Neural cell (in vitro differentiated cells): ENCODE data around the gene RNF144A. TPM values are rescaled to one million over a fixed set of nuclear protein-coding genes. Genes with fewer than 3 reads are reported as not detected.

ENCODE experiments used
- H2AFZ ChIP-seq: fragments of 200-600, 300-800 bp; sonication (generic), shearing (Covaris generic); 2 replicates; pipeline ENCODE4 v1.6.0; 2014; ENCODE audit warnings: low read depth, mild to moderate bottlenecking, antibody characterized with exemption, low read length, moderate library complexity
- H3F3A ChIP-seq: fragments of 200-600 bp; shearing (Covaris generic); 2 replicates; pipeline ENCODE4 v1.6.1; 2016; ENCODE audit warnings: mild to moderate bottlenecking, moderate library complexity, mixed read lengths, antibody characterized with exemption, low read length; ENCODE audit not compliant: insufficient read depth, poor library complexity, severe bottlenecking
- H3K27ac ChIP-seq: fragments of 200-600, 300-800 bp; sonication (generic), shearing (Covaris generic); 2 replicates; pipeline ENCODE4 v1.5.1; 2014; ENCODE audit warnings: mild to moderate bottlenecking, low read length, moderate library complexity
- H3K27me3 ChIP-seq: fragments of 300-800, 200-600 bp; sonication (generic), shearing (Covaris generic); 2 replicates; pipeline ENCODE4 v1.6.0; 2014; ENCODE audit warnings: mild to moderate bottlenecking, low read depth, low read length, moderate library complexity; ENCODE audit not compliant: insufficient read depth
- H3K36me3 ChIP-seq: fragments of 300-800, 200-600 bp; sonication (generic), shearing (Covaris generic); 2 replicates; pipeline ENCODE4 v1.5.1; 2014; ENCODE audit warnings: mild to moderate bottlenecking, antibody characterized with exemption, low read length, moderate library complexity; ENCODE audit not compliant: insufficient read depth
- H3K4me2 ChIP-seq: fragments of 300-800, 200-600 bp; sonication (generic), shearing (Covaris generic); 2 replicates; pipeline ENCODE4 v1.6.0; 2014; ENCODE audit warnings: mild to moderate bottlenecking, low read length
- H3K4me3 ChIP-seq: fragments of 300-800, 200-600 bp; sonication (generic), shearing (Covaris generic); 2 replicates; pipeline ENCODE4 v1.5.1; 2014; ENCODE audit warnings: mild to moderate bottlenecking, low read length, moderate library complexity
- H3K79me2 ChIP-seq: fragments of 200-600 bp; shearing (Covaris generic); replicated peaks from 2 replicates; pipeline ENCODE4 v1.6.0; 2014; ENCODE audit warnings: mild to moderate bottlenecking, low read length, moderate library complexity; ENCODE audit not compliant: insufficient read depth
- H3K9ac ChIP-seq: fragments of 300-800, 200-600 bp; sonication (generic), shearing (Covaris generic); 2 replicates; pipeline ENCODE4 v1.6.1; 2016; ENCODE audit warnings: mild to moderate bottlenecking, low read length, mixed read lengths
- H3K9me2 ChIP-seq: fragments of 200-600 bp; shearing (Covaris generic); 2 replicates; pipeline ENCODE4 v1.6.1; 2016; ENCODE audit warnings: mild to moderate bottlenecking, low read length, mixed read lengths; ENCODE audit not compliant: insufficient read depth
- H3K9me3 ChIP-seq: fragments of 200-600, 300-800 bp; sonication (generic), shearing (Covaris generic); 2 replicates; pipeline ENCODE4 v1.6.1; 2016; ENCODE audit warnings: mild to moderate bottlenecking, mixed run types, low read length, moderate library complexity, mixed read lengths
- H4K20me1 ChIP-seq: fragments of 200-600 bp; shearing (Covaris generic); 2 replicates; pipeline ENCODE4 v1.6.1; 2016; ENCODE audit warnings: mild to moderate bottlenecking, mixed run types; ENCODE audit not compliant: insufficient read depth
- EP300 ChIP-seq: fragments of 450-650 bp; conservative IDR thresholded peaks from 2 replicates; pipeline ENCODE4 v1.6.1; 2014; ENCODE audit warnings: antibody characterized with exemption, mild to moderate bottlenecking, moderate library complexity; ENCODE audit not compliant: poor library complexity, severe bottlenecking
- EZH2 ChIP-seq: fragments of 200-600, 300-800 bp; shearing (Covaris generic), sonication (generic); IDR thresholded peaks from 2 replicates; pipeline ENCODE4 v1.6.1; 2014; ENCODE audit warnings: antibody characterized with exemption, low read length, borderline replicate concordance, mild to moderate bottlenecking; ENCODE audit not compliant: insufficient read depth, poor library complexity, severe bottlenecking
- MXI1 ChIP-seq: fragments of 450-650 bp; conservative IDR thresholded peaks from 2 replicates; pipeline ENCODE4 v1.6.1; 2014; ENCODE audit warnings: antibody characterized with exemption, mild to moderate bottlenecking; ENCODE audit not compliant: poor library complexity, severe bottlenecking
- POLR2AphosphoS5 ChIP-seq: IDR thresholded peaks from 2 replicates; pipeline ENCODE4 v1.6.1; 2012
- RAD21 ChIP-seq: fragments of 450-650 bp; conservative IDR thresholded peaks from 2 replicates; pipeline ENCODE4 v1.6.1; 2014; ENCODE audit warnings: antibody characterized with exemption, mild to moderate bottlenecking, moderate library complexity
- REST ChIP-seq: IDR thresholded peaks from 2 replicates; pipeline ENCODE4 v1.6.1; 2012; ENCODE audit warnings: borderline replicate concordance
- SMC3 ChIP-seq: fragments of 450-650 bp; conservative IDR thresholded peaks from 2 replicates; pipeline ENCODE4 v1.6.1; 2014; ENCODE audit warnings: antibody characterized with exemption, mild to moderate bottlenecking, moderate library complexity; ENCODE audit not compliant: poor library complexity
- TAF1 ChIP-seq: IDR thresholded peaks from 2 replicates; pipeline ENCODE4 v1.6.1; 2012; ENCODE audit warnings: low read depth
- polyA plus RNA-seq: library from polyadenylated mRNA; depleted of rRNA; stranded (reverse); fragments of >200 nt; gene quantifications from 2 replicates; pipeline ENCODE4 v1.2.3, GENCODE V29; 2014
- TF ChIP-seq, protein P1 (sequence below): fragments of 450-650 bp; IDR thresholded peaks from 2 replicates; pipeline ENCODE4 v1.5.1; 2014; ENCODE audit warnings: antibody characterized with exemption, mild to moderate bottlenecking, moderate library complexity; ENCODE audit not compliant: poor library complexity, severe bottlenecking

RNF144A gene
- polyA plus RNA-seq, 1 donor from 2014 or later, result 26.9 TPM

DNA sequence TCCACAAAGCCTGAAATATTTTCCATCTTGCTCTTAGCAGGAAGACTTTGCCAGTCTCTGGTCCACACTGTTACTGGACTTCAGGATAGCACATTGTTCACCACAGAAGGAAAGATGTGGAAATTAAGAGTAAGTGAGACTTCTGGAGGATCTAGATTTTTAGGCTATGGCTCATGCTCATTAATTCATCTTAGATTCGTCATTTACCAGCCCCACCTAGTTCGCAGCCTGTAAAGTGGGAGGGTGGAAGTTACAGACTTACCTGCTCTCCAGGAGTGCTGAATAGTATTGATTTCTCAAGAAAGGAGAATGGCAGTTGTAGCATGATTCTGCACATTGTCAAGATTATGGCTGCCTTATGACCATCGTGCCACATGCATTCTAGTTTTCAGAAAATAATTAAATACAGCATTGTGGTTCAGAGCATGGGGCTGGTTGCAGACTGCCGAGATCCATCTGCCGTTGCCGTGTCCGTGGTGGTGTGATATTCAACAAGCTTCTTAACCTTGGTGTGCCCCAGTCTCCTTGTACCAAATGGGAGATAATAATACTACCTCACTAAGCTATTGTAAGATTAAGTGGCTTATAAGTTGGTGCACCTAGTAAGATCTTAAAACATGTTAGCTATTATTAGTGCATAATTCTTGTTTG lies 56.8 kb downstream of the RNF144A start:
- Histone ChIP-seq H4K20me1 (no peaks in the 10 kb centered on the region), H3K27ac (no peak overlapping the region), H3F3A (no peaks in the 10 kb centered on the region), H2AFZ (no peak overlapping the region), H3K9me2 (no peaks in the 10 kb centered on the region), H3K9me3 (no peaks in the 10 kb centered on the region), H3K4me2 (no peak overlapping the region), H3K9ac (no peak overlapping the region), H3K4me3 (no peak overlapping the region), H3K27me3 (no peaks in the 10 kb centered on the region), H3K79me2 (peaks cover 4% of the 10 kb centered on the region), H3K36me3 (no peaks in the 10 kb centered on the region)
- TF ChIP-seq EZH2 (no peak), SMC3 (no peak)

DNA sequence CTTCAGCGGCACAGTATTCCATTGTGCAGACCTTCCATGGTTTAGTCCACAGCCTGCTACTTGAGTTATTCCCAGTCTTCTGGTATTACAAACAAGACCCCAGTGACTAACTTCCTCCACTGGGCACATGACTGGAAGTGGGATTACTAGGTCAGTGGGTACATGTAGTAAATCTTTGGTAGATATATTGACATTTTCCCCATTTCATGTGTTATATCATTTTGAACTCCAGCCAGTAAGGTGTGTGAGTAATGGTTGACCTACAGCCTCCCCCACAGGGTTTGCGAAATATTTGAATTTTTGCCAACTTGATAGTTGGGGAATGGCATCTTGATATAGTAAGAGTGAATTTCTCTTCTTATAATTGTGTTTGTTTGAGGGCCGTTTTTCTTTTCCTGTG lies 58.8 kb downstream of the RNF144A start:
- H3K9ac ChIP-seq, result no peak overlapping the region
- H3K36me3 ChIP-seq, result no peaks in the 10 kb centered on the region
- H3K79me2 ChIP-seq, result peaks cover 4% of the 10 kb centered on the region
- H3K27ac ChIP-seq, result no peak overlapping the region
- no peak overlapping the region for H3K4me2 ChIP-seq
- no peaks in the 10 kb centered on the region for H3F3A ChIP-seq
- TF ChIP-seq, protein P1, sequence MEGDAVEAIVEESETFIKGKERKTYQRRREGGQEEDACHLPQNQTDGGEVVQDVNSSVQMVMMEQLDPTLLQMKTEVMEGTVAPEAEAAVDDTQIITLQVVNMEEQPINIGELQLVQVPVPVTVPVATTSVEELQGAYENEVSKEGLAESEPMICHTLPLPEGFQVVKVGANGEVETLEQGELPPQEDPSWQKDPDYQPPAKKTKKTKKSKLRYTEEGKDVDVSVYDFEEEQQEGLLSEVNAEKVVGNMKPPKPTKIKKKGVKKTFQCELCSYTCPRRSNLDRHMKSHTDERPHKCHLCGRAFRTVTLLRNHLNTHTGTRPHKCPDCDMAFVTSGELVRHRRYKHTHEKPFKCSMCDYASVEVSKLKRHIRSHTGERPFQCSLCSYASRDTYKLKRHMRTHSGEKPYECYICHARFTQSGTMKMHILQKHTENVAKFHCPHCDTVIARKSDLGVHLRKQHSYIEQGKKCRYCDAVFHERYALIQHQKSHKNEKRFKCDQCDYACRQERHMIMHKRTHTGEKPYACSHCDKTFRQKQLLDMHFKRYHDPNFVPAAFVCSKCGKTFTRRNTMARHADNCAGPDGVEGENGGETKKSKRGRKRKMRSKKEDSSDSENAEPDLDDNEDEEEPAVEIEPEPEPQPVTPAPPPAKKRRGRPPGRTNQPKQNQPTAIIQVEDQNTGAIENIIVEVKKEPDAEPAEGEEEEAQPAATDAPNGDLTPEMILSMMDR, result no peak
- TF ChIP-seq RAD21, result no peak
- TF ChIP-seq EP300, result no peak
- TF ChIP-seq MXI1, result no peak
- no peak for TF ChIP-seq EZH2
- TF ChIP-seq REST, result no peak
- TF ChIP-seq SMC3, result no peak
- TF ChIP-seq TAF1, result no peak
- no peak for TF ChIP-seq POLR2AphosphoS5
- peaks cover 7% of the 10 kb centered on the region for H3K9me3 ChIP-seq
- no peaks in the 10 kb centered on the region for H3K9me2 ChIP-seq
- H3K27me3 ChIP-seq, result no peaks in the 10 kb centered on the region
- H2AFZ ChIP-seq, result no peak overlapping the region
- no peaks in the 10 kb centered on the region for H4K20me1 ChIP-seq
- no peak overlapping the region for H3K4me3 ChIP-seq
